Fibroblast of villous mesenchyme (primary cell): Measurements from ENCODE around the gene SGCA. TPM values are rescaled to one million over a fixed set of nuclear protein-coding genes. Genes with fewer than 3 reads are reported as not detected.

ENCODE experiments used
- DNase-seq: peaks from one replicate; pipeline ENCODE4 v3.0.0-alpha.2; 2010; ENCODE audit warnings: low read depth
- H3K4me3 ChIP-seq: 2 replicates; pipeline ENCODE4 v1.5.1; 2011; ENCODE audit warnings: low read depth, mild to moderate bottlenecking, low read length
- CTCF ChIP-seq: IDR thresholded peaks from 2 replicates; pipeline ENCODE4 v1.5.1; 2012; ENCODE audit warnings: low read depth, mild to moderate bottlenecking, low read length; ENCODE audit not compliant: insufficient read depth
- total RNA-seq: library from RNA; depleted of rRNA; stranded (reverse); fragments of >200 nt; gene quantifications from 2 replicates; pipeline ENCODE4 v1.2.3, GENCODE V29; 2012

The SGCA gene
- total RNA-seq, 1 donor: not detected

- H3K4me3 ChIP-seq: no peak overlapping the region
- DNase-seq: no peak
- no peak for TF ChIP-seq CTCF
Observed at GRCh38 chr17:50187394-50187725, 21.6 kb downstream of the SGCA start.

GRCh38 chr17:50187751-50188530 is 22.1 kb downstream of the SGCA start:
- no peak overlapping the region for H3K4me3 ChIP-seq
- peak; percentile 67 for DNase-seq
- TF ChIP-seq CTCF: no peak

- DNase-seq: no peak
- H3K4me3 ChIP-seq: no peak overlapping the region
- no peak for TF ChIP-seq CTCF
Observed at GRCh38 chr17:50188531-50188920, 22.7 kb downstream of the SGCA start.

- no peak for TF ChIP-seq CTCF
- DNase-seq: no peak
- no peak overlapping the region for H3K4me3 ChIP-seq
Observed at GRCh38 chr17:50188921-50189549, 23.2 kb downstream of the SGCA start.

- DNase-seq: no peak
- no peak for TF ChIP-seq CTCF
- H3K4me3 ChIP-seq: no peak overlapping the region
Observed at GRCh38 chr17:50189550-50190292, 23.9 kb downstream of the SGCA start.

- no peak for DNase-seq
Observed at GRCh38 chr17:50190293-50190602, 24.4 kb downstream of the SGCA start.

More at GRCh38 chr17:50190293-50190602, 24.4 kb downstream of the SGCA start:
- no peak overlapping the region for H3K4me3 ChIP-seq
- no peak for TF ChIP-seq CTCF
